ENCODE results near the gene PFKFB2. TPM values are rescaled to one million over a fixed set of nuclear protein-coding genes. Genes with fewer than 3 reads are reported as not detected.

Gene PFKFB2
- total and polyA plus RNA-seq, 2 of the 8 experiments (the other 6 are each of a cell fraction or from before 2014, with no cell fraction given) = 6.7 to 19.1 TPM

DNA sequence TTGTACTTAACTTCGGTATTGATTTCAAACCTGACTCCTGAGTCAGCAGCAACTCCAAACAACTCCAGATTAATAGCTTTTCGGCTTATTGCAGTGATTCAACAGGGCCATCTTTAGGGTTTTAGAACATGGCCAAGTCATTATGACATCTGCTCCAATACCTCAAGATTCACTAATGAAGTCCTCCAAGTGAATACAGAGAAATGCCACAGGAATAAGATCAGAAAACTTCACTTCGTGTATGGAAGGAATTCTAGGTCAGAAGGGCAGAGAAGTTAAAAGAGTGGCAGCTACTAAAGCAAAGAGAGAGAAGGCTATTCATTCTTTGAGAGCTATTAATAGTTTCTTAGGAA is 12.9 kb upstream of the PFKFB2 start:
- Histone ChIP-seq H2BK120ac (replicated peaks; ENCODE audit: low read depth, low read length) (no peak overlapping the region), H4K20me1 (replicated peaks in 1 of 2; ENCODE audit: control insufficient read depth in 1 of 2, insufficient read depth in 2 of 2, low read length in 2 of 2) (peaks cover 0 to 2% of the 10 kb centered on the region in 2 experiments), H3K4me1 (replicated peaks in 1 of 4; ENCODE audit: control insufficient read depth in 3 of 4, insufficient read depth in 4 of 4, low read length in 3 of 4) (no peaks in the 10 kb centered on the region; a peak in 1 of 7 replicates), H3K36me3 (ENCODE audit: control insufficient read depth in 2 of 4, insufficient read depth in 4 of 4, low read length in 3 of 4) (no peaks in the 10 kb centered on the region; a peak in 1 of 8 replicates), H3K56ac (replicated peaks; ENCODE audit: insufficient read length, low read depth, low read length) (no peak overlapping the region), H3K79me2 (ENCODE audit: control insufficient read depth in 1 of 2, insufficient read depth in 2 of 2, low read length in 2 of 2) (peaks cover 0 to 8% of the 10 kb centered on the region in 2 experiments; a peak in 2 of 4 replicates), H2AFZ (ENCODE audit: low read length) (no peak overlapping the region), H2AK5ac (ENCODE audit: low read depth, low read length) (no peak overlapping the region), H2BK12ac (ENCODE audit: low read depth, low read length) (no peak overlapping the region), H3K4me3 (ENCODE audit: extremely low read depth in 1 of 4, insufficient read depth in 2 of 4, low read depth in 3 of 4, low read length in 4 of 4) (no peak overlapping the region), H3K23me2 (ENCODE audit: low read depth, low read length) (no peaks in the 10 kb centered on the region), H3K79me1 (ENCODE audit: low read depth, low read length) (no peaks in the 10 kb centered on the region), H3K9me3 (ENCODE audit: insufficient read depth in 2 of 2, low read depth in 1 of 2, low read length in 1 of 2) (no peaks in the 10 kb centered on the region), H3K18ac (ENCODE audit: extremely low read depth, low read length) (no peak overlapping the region), H2BK15ac (ENCODE audit: low read length) (no peak overlapping the region), H4K91ac (replicated peaks; ENCODE audit: insufficient read length, low read length) (no peak overlapping the region), H3K4ac (replicated peaks; ENCODE audit: insufficient read length, low read depth, low read length) (no peak overlapping the region), H3K27ac (ENCODE audit: low read depth, low read length) (no peak overlapping the region), H3K4me2 (ENCODE audit: insufficient read depth in 1 of 2, low read depth in 2 of 2, low read length in 2 of 2) (no peak overlapping the region), H3K14ac (ENCODE audit: insufficient read length) (no peak overlapping the region), H3K23ac (ENCODE audit: insufficient read length) (no peak overlapping the region), H4K5ac (ENCODE audit: insufficient read length, low read depth, low read length) (no peak overlapping the region), H2BK20ac (ENCODE audit: low read length) (no peak overlapping the region), H3K9ac (replicated peaks in 1 of 4; ENCODE audit: extremely low read depth in 1 of 4, low read depth in 3 of 4, low read length in 3 of 4) (no peak overlapping the region), H4K8ac (ENCODE audit: extremely low read depth, insufficient read depth, low read length) (no peak overlapping the region), H3K27me3 (replicated peaks in 1 of 4; ENCODE audit: control insufficient read depth in 3 of 4, extremely low read depth in 1 of 4, insufficient read depth in 3 of 4, low read length in 3 of 4) (no peaks in the 10 kb centered on the region), H2BK5ac (ENCODE audit: low read depth, low read length) (no peak overlapping the region)
- 84% methylated on average over 3 of the region's 3 CpGs; no CpG with 5 or more reads in 1 of the 2 experiments for WGBS, 2 experiments (ENCODE audit: extremely low coverage in 1 of 2, insufficient coverage in 1 of 2, insufficient read length in 1 of 2, insufficient replicate concordance in 2 of 2, low coverage in 1 of 2, low lambda C conversion rate in 2 of 2, missing lambda C conversion rate in 1 of 2)
- no peak for TF ChIP-seq BACH1 (IDR thresholded peaks at IDR 0.05; ENCODE audit: low read length)
- no peak for TF ChIP-seq CBX8 (IDR thresholded peaks at IDR 0.05; ENCODE audit: borderline replicate concordance, low read depth, low read length)
- no peak for TF ChIP-seq TAF1 (IDR thresholded peaks at IDR 0.05; ENCODE audit: low read depth, low read length)
- TF ChIP-seq NRF1 (IDR thresholded peaks at IDR 0.05; ENCODE audit: low read depth, low read length) = no peak
- no peak for TF ChIP-seq BRCA1 (IDR thresholded peaks at IDR 0.05; ENCODE audit: low read depth, low read length)
- no peak for TF ChIP-seq SP4 (IDR thresholded peaks at IDR 0.05; ENCODE audit: low read length)
- TF ChIP-seq EGR1 (IDR thresholded peaks at IDR 0.05; ENCODE audit: borderline replicate concordance, low read depth, low read length) = no peak
- no peak for FAIRE-seq
- DNase-seq (ENCODE audit: low read depth in 1 of 2, low spot score in 2 of 2) = no peak
- ChIA-PET POLR2A (ENCODE audit: partially characterized antibody) (interaction anchor here (1.7 kb wide), 1 partner anchor 13 kb away, joined by 12 read pairs; the partner anchor contains the start of gene PFKFB2), CTCF (ENCODE audit: partially characterized antibody) (interaction anchor here (0.6 to 1.1 kb wide), 8 partner anchors 8 to 361 kb away, joined by 3 to 9 read pairs (median 3); partner anchors contain the start of gene PFKFB2)

Measured in H1 (cell line).